ENCODE results near the gene FBLN2.

GRCh38 chr3:13558651-13559050 lies 9.7 kb downstream of the FBLN2 start:
- TF ChIP-seq CTCF (IDR thresholded peaks at IDR 0.05; ENCODE audit: low read depth, low read length) (no peak), POLR2A (IDR thresholded peaks at IDR 0.05; ENCODE audit: extremely low read depth, insufficient read length) (no peak)
